ENCODE data around the gene HDGFL2.
"Not testable (repeated sequence)": the region's sequence is repeated elsewhere in the genome, so short reads cannot be mapped to it uniquely, and the experiment has no call there.

Gene HDGFL2

DNA sequence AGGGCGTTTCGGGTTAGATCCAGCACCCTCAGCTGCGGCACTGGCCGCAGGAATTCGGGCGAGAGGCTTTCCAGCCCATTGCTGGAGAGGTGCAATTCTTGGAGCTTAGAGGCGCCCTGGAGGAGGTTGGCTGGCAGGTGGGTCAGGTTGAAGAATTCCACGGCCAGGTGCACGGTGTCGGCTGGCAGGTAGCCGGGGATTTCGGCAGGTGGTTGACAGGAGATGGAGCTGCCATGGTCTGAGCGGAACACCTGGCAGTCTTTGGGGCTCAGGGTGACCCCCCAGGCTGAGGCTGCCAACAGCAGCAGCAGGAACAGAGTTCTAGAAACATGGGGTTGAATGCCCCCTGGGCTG lies 66.5 kb downstream of the HDGFL2 start:
- H3K36me3 Mint-ChIP-seq = no peaks in the 10 kb centered on the region
- H3K9me3 Mint-ChIP-seq = no peaks in the 10 kb centered on the region
- H3K27me3 Mint-ChIP-seq = peaks cover 67% of the 10 kb centered on the region
- peaks cover 22% of the 10 kb centered on the region for H3K4me1 Mint-ChIP-seq
- no peak overlapping the region for H3K4me3 Mint-ChIP-seq
- ATAC-seq = no peak
- H3K27ac Mint-ChIP-seq = no peak overlapping the region

DNA sequence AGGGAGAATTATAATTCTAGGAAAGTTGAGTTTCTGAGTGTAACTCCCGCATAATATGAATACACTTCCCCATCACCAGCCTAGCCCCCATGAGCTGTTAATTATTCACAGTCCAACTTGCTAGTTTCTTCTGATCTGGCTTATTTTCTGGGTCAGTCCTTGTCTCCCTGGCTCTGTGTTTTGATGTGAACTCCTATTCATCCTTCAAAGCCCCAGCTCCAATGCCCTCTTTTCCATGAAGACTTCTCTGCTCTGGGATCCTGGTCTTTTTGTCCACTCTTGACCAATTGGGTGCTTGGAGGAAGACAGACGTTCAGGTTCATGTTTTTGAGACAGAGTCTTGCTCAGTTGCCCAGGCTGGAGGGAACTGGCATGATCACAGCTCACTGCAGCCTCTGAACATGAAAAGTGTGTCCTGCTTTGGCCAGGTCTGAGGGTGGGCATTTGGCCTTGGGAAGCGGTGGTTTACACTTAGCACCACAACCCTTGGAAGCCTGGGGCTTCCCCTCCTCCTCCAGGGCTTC lies 67.1 kb downstream of the HDGFL2 start:
- Mint-ChIP-seq H3K4me1 (peaks cover 22% of the 10 kb centered on the region), H3K27ac (no peak overlapping the region), H3K4me3 (no peak overlapping the region), H3K27me3 (peaks cover 60% of the 10 kb centered on the region), H3K9me3 (no peaks in the 10 kb centered on the region), H3K36me3 (no peaks in the 10 kb centered on the region)
- ATAC-seq = no peak

DNA sequence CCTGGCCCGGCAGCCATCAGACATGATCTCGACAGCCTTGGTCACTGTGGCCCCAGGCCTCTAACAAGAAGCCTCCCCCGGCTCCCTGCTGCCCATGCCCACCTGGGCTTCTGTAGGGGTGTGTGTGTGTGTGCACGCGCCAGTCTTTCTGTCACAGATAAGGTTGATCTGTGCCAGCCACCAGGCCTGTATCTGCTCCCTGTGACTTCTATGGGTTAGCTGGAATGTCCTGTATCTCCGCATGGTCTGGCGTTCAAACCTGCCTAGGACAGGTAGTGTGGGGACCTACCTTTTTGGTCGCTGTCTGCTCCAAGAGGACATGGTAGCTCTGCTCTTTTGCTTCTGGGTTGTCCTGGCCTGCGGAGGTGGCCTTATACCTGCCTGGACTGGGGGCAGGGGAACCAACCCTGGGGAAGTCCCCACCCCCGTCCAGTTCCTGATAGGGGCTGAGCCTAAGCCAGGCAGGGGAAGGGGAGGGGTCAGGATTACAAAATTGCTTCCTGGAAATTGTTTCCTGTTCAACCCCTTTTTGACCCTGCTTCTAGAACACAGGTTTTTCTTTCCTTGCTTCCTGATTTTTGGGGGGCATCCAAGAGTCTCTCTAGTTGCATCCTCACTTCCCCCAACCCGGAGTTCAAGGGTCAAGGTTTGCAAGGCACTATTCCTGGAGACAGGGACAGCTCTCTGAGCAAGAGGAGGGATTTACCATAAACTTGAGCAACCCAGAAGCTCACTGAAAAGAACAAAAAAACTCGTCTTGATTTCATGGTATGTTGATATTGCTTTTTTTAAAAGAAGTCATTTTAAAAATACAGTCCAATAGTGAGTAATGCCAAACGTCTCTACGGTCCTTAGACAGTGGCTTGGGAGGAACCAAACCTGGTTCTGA lies 67.8 kb downstream of the HDGFL2 start, which contains the start of gene LRG1:
Gene LRG1 (minus strand): TSS at position 344 of the 889 bp plus-strand sequence. CDS start 23 bp downstream, at position 321.
- Mint-ChIP-seq H3K27ac (no peak within 1 kb of the TSS), H3K36me3 (no peaks in the 10 kb centered on the region), H3K4me1 (peaks cover 22% of the 10 kb centered on the region), H3K4me3 (peak within 1 kb of the TSS; percentile 13), H3K27me3 (peaks cover 53% of the 10 kb centered on the region), H3K9me3 (no peaks in the 10 kb centered on the region)
- no peak for ATAC-seq

DNA sequence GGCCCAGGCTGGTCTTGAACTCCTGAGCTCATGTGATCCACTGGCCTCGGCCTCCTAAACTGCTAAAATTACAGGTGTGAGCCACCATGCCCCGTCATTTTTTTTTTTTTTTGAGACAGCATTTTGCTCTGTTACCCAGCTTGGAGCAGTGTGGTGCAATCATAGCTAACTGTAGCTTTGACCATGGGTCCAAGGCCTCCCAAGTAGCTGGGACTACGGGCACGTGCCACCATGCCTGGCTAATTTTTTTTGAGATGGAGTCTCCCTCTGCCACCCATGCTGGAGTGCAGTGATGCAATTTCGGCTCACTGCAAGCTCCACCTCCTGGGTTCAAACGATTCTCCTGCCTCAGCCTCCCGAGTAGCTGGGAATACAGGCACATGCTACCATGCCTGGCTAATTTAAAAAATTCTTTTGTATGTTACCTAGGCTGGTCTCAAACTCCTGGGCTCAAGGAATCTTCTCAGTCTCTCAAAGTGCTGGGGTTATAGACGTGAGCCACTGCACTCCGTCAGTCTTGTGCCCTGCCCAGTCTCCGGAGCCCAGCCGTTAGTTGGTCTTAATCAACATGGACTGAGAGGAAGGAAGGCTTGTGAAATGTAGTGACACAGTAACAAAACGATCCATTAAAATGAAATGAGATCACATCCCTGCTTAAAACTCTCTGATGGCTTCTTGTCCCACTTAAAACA lies 69.2 kb downstream of the HDGFL2 start:
- no peaks in the 10 kb centered on the region for H3K9me3 Mint-ChIP-seq
- H3K4me1 Mint-ChIP-seq = peaks cover 22% of the 10 kb centered on the region
- no peaks in the 10 kb centered on the region for H3K36me3 Mint-ChIP-seq
- no peak overlapping the region for H3K27ac Mint-ChIP-seq
- ATAC-seq = no peak
- H3K4me3 Mint-ChIP-seq = no peak overlapping the region
- peaks cover 40% of the 10 kb centered on the region for H3K27me3 Mint-ChIP-seq

DNA sequence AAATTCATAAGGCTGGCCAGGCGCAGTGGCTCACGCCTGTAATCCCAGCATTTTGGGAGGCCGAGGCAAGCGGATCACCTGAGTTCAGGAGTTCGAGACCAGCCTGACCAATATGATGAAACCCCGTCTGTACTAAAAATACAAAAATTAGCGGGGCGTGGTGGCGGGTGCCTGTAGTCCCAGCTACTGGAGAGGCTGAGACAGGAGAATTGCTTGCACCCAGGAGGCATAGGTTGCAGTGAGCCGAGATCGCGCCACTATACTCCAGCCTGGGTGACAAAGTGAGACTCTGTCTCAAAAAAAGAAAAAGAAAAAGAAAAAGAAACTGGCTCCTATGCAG lies 69.7 kb downstream of the HDGFL2 start:
- H3K4me1 Mint-ChIP-seq = peaks cover 22% of the 10 kb centered on the region
- H3K27me3 Mint-ChIP-seq = peaks cover 35% of the 10 kb centered on the region
- H3K36me3 Mint-ChIP-seq, ATAC-seq, H3K9me3 Mint-ChIP-seq, H3K27ac Mint-ChIP-seq, H3K4me3 Mint-ChIP-seq: not testable (repeated sequence)

DNA sequence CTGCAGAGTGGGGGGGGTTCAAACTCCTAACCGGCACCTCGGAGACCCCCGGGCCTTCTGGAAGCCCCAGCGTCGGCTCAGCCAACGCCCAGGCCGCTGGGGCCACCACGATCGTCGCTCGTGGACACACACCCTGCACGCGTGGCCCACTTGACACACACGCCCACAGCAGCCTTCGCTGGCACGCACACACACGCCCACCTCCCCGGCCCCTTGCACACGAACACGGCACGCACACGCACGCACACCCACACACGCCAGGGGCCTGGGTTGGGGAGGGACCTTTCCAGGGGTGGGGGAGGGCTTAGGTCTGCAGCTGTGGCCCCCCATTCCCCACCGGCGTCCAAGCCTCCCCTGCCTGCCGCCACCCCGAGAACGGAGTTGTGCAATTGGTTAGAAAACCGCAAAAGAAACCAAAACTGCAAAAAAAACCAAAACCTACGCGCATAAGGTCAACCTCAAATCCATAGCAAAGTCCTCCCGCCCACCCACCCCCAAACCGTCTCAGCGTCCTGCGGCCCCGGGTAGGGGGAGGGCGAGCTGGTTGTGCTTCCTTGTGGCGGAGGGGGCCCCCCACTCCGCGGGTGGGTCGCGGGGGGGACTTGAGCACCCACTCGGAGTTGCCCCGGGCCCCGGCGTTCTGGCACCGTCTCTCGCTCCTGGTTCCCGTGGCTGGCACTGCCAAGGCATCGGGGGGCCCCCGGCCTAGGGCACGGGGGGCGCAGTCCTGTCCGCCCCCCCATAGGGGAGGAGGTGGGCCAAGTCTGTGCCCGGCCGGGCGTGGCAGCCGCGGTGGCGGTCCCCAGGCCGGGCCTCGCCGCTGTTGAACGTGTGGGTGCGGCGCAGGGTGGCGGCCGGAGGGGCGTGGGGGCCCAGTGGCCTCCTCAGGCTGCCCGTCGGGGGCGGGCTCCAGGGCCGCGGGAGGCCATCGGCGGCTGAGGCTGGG lies 71.1 kb downstream of the HDGFL2 start:
- ATAC-seq = peak; percentile 56
- H3K27me3 Mint-ChIP-seq = peaks cover 25% of the 10 kb centered on the region
- H3K9me3 Mint-ChIP-seq = no peaks in the 10 kb centered on the region
- H3K36me3 Mint-ChIP-seq = no peaks in the 10 kb centered on the region
- H3K4me1 Mint-ChIP-seq = peaks cover 22% of the 10 kb centered on the region
- no peak overlapping the region for H3K4me3 Mint-ChIP-seq
- H3K27ac Mint-ChIP-seq = no peak overlapping the region

DNA sequence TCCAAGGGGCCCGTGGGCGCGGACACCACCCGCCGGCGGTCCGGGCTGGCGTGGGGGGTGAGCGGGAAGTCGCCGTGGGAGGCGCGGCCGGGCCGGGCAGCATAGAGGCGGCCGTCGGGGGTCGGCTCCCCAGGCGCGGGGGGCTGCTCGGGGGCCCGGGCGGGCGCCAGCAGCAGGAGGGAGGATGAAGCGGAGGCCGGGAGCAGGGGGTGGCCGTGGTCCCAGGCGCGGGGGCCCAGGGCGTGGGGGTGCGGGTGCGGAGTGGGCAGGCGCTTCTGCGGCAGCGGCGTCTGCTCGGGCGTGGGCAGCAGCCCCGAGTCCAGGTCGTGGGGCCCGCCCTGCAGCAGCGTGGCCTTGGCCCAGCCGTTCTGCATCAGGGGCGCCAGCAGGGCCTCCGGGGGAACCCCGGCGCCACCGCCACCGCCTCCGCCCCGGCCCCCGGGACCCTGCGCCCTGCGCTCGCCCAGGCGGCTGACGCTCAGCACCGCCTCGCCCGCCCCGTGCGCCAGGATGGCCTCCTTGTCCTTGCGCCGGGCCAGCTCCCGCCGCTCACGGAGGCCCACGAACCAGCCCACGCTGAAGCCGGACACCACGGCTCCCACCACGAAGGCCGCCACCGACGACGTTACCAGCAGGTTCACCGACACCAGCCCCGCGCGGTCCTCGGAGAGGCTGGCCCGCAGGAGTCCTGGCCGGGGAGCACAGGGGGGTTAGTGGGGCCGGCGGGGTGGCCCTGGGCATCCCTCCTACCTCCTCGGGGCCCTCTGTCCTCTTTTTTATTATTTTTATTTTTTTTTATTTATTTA lies 71.9 kb downstream of the HDGFL2 start:
- Mint-ChIP-seq H3K27ac (no peak overlapping the region), H3K27me3 (peaks cover 21% of the 10 kb centered on the region), H3K36me3 (no peaks in the 10 kb centered on the region), H3K9me3 (no peaks in the 10 kb centered on the region), H3K4me1 (peaks cover 18% of the 10 kb centered on the region), H3K4me3 (no peak overlapping the region)
- peak; percentile 62 for ATAC-seq

DNA sequence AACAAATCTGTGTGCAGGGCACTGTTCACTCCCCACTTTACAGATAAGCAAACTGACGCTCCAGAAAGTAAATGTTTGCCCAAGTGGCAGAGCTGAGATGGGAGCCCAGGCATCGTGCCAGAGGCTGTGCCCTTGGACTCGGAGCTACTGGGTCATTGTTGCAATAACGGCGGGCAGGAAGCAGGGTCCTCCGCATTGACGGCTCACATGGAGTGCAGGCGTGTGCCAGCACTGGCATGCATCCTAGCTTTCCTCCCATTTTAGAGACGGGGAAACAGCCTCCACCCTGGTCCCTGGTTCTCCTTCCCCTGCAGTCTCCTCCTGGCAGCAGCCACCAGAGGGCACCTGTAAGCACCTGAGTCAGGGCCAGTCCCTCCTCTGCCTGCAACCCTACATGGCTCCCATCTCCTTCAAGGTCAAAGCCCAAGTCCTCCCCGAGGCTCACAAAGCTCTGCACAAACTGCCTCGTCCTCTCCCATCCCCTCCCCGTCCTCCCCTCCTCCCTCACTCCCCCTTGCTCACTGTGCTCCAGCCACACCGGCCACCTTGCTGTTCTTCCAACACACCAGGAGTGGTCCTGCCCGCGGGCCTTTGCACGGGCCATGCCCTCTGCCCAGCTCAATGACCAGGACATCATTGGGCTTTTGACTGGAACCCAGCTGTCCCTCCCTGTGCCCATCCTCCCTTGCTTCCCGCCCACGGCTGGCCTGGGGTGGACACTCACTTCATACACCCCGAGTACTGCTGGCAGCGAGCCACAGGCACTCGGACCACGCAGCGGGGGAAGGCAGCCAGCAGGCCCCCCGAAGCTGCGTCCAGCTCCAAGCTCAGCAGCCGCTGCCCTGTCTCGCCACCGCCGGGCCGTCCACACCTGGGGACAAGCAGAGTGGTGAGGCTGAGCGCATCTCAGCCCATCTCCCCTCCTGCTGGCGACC lies 75.5 kb downstream of the HDGFL2 start:
- peaks cover 31% of the 10 kb centered on the region for H3K27me3 Mint-ChIP-seq
- no peak overlapping the region for H3K27ac Mint-ChIP-seq
- ATAC-seq = no peak
- no peaks in the 10 kb centered on the region for H3K4me1 Mint-ChIP-seq
- peaks cover 4% of the 10 kb centered on the region for H3K9me3 Mint-ChIP-seq
- H3K36me3 Mint-ChIP-seq = no peaks in the 10 kb centered on the region
- no peak overlapping the region for H3K4me3 Mint-ChIP-seq

DNA sequence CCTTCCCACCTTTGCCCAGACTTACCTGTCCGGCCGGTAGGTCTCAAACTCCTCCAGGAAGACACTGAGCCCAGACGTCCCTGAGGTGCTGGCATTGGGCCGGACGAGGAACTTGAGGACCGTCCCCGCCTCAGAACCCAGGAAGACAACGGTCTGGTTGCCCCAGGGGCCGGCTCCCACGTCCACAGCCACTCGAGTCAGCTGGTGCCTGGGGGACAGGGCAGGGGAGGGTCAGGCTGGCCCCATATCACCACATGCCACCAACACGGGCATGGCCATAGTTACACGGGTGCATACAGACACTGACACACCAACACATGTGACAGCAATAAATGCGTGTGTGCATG lies 76.1 kb downstream of the HDGFL2 start:
- H3K36me3 Mint-ChIP-seq = no peaks in the 10 kb centered on the region
- no peaks in the 10 kb centered on the region for H3K4me1 Mint-ChIP-seq
- peaks cover 37% of the 10 kb centered on the region for H3K27me3 Mint-ChIP-seq

DNA sequence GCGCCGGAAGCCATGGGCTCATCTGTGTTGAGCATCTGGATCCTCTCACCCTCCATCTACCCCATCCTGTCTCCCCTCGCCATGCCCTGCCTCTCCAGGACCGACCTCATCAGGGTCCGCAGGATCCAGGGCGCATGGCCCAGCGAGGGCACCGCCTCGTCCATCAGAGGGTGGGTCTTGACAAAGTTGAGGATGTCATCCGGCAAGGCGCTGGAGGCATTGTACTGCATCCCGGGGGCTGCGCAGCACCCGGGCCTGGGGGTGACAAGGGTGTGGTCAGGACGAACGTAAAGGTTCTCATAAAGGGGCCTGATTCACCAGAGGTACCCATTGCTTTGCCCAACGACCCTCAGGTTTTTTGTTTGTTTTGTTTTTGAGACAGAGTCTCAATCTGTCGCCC lies 77.9 kb downstream of the HDGFL2 start:
- H3K4me3 Mint-ChIP-seq = no peak overlapping the region
- ATAC-seq = no peak
- H3K27me3 Mint-ChIP-seq = peaks cover 46% of the 10 kb centered on the region
- H3K9me3 Mint-ChIP-seq = peaks cover 14% of the 10 kb centered on the region
- no peak overlapping the region for H3K27ac Mint-ChIP-seq
- no peaks in the 10 kb centered on the region for H3K4me1 Mint-ChIP-seq
- no peaks in the 10 kb centered on the region for H3K36me3 Mint-ChIP-seq

More for the DNA sequence above, 76.1 kb downstream of the HDGFL2 start:
- Mint-ChIP-seq H3K4me3 (no peak overlapping the region), H3K27ac (no peak overlapping the region), H3K9me3 (peaks cover 8% of the 10 kb centered on the region)
- ATAC-seq = no peak

DNA sequence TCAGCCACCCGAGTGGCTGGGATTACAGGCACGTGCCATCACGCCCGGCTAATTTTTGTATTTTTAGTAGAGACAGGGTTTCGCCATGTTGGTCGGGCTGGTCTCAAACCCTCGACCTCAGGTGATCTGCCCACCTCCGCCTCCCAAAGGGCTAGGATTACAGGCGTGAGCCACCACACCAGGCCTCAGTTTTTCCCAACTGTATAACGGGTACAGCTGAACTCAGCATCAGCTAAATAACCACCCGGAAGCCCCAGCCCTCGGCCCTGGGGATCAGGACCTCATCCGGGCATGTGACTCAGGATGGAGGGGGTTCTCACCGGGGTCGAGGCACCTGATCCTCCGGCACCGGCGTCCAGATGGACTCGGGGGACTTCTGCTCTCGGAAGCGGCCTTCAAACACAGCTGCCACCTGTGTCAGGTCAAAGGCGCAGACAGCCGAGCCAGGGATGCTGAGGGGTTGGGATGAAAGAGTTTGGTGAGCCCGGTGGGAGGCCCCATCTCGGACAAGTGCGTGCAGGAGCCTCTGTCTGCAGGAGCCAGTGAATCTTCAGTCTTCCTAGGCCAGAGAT lies 78.5 kb downstream of the HDGFL2 start:
- H3K27ac Mint-ChIP-seq = no peak overlapping the region
- H3K4me1 Mint-ChIP-seq = peaks cover under 1% of the 10 kb centered on the region
- H3K27me3 Mint-ChIP-seq = peaks cover 48% of the 10 kb centered on the region
- ATAC-seq = no peak
- H3K9me3 Mint-ChIP-seq = peaks cover 14% of the 10 kb centered on the region
- H3K4me3 Mint-ChIP-seq = no peak overlapping the region
- no peaks in the 10 kb centered on the region for H3K36me3 Mint-ChIP-seq

Measured in stimulated activated memory B cell treated with anti-CD40 and anti-IgM and Interleukin-4, amounts not matched to agents 10 μg/mL and 1 μg/mL and 100 μg/mL, for 72 hours (primary cell).